Mucosa of rectum (tissue), 2 donors: ENCODE results near the gene SCFD2.

Source experiments
- H3K27ac ChIP-seq, 2 donors: one replicate each; pipeline ENCODE4 v1.7.0; 2013; ENCODE audit warnings: inconsistent platforms in 2 of 2, low read depth in 2 of 2, low read length in 2 of 2
- H3K27me3 ChIP-seq, 2 donors: one replicate each; pipeline ENCODE4 v1.7.0; 2013; ENCODE audit warnings: low read length in 2 of 2; ENCODE audit not compliant: control insufficient read depth in 2 of 2, insufficient read depth in 2 of 2
- H3K36me3 ChIP-seq, 2 donors: one replicate each; pipeline ENCODE4 v1.7.0; 2013; ENCODE audit warnings: low read length in 2 of 2; ENCODE audit not compliant: control insufficient read depth in 2 of 2, insufficient read depth in 2 of 2
- H3K4me1 ChIP-seq, 2 donors: one replicate each; pipeline ENCODE4 v1.7.0; 2013; ENCODE audit warnings: low read length in 2 of 2, mild to moderate bottlenecking in 1 of 2; ENCODE audit not compliant: control insufficient read depth in 2 of 2, insufficient read depth in 2 of 2
- H3K4me3 ChIP-seq, 2 donors: one replicate each; pipeline ENCODE4 v1.7.0; 2013; ENCODE audit warnings: low read length in 2 of 2
- H3K9ac ChIP-seq, 2 donors: one replicate each; pipeline ENCODE4 v1.7.0; 2013; ENCODE audit warnings: low read length in 2 of 2, low read depth in 1 of 2, mild to moderate bottlenecking in 1 of 2
- H3K9me3 ChIP-seq, 2 donors: one replicate each; pipeline ENCODE4 v1.7.0; 2013; ENCODE audit warnings: low read length in 2 of 2; ENCODE audit not compliant: control insufficient read depth in 2 of 2
- donor health status: healthy.
- donor health status: Normal muscosa, but diverticular disease.

The SCFD2 gene

DNA sequence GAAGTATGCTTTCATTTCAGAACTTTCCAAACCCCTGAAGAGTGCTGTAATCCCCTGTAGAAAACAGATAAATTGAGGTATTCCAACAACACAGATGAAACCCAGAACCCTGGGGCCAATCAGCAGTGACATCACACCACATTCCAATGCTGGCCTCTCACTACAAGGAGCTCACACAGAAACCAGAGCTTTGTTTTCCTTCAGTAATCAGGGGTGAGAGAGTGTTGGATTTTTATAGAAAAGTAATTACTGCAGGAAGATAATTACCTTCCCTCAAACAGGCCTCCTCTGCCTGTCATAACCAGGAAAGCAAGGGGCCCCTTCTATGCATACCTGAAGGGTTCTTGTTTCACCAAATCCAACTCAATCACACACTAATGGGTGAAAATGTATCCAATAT lies 246.2 kb downstream of the SCFD2 start:
- Histone ChIP-seq H3K27ac (no peak overlapping the region), H3K4me3 (no peak overlapping the region), H3K4me1 (peaks cover 2 to 10% of the 10 kb centered on the region in 2 donors), H3K36me3 (no peaks in the 10 kb centered on the region), H3K27me3 (no peaks in the 10 kb centered on the region), H3K9ac (no peak overlapping the region), H3K9me3 (no peaks in the 10 kb centered on the region)

DNA sequence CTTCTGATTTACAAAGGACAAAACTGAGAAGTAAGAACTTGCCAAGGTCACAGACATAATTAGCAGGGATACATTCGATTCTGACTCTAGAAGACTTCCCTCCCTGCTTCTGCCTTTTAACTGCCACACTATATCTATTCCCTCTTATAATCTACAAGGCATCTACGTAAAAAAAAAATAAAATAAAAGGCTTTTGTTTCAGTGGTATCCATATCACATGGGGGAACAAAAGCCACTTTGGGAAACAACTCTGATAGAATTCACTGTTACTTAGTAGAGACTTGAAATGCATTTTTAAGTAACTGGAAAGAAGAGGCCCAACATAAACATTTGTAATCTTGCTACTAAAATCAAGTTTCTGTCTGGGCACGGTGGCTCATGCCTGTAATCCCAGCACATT lies 247.2 kb downstream of the SCFD2 start:
- H3K27me3 ChIP-seq = no peaks in the 10 kb centered on the region
- peaks cover 2 to 10% of the 10 kb centered on the region in 2 donors for H3K4me1 ChIP-seq
- no peak overlapping the region for H3K9ac ChIP-seq
- no peak overlapping the region for H3K4me3 ChIP-seq
- no peak overlapping the region for H3K27ac ChIP-seq
- no peaks in the 10 kb centered on the region for H3K9me3 ChIP-seq
- H3K36me3 ChIP-seq = no peaks in the 10 kb centered on the region

DNA sequence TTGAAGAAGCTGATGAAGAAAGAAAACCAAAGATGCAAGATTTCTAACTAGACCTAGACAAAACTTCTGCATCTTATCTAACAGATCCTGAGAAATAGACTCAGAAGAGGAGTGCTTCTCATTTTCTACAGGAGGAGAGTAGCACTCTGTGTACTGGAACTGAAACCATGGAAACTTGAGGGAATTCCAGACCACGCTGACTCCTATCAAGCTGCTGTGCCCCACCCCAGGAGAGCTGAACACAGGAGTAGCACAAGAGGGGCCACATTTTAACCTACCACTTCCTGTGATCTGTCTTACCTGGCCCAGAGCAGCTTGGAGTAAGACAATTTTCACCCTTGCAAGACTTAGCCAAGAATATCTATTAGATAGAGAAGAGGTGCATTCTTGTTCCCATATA lies 248.9 kb downstream of the SCFD2 start:
- H3K27ac ChIP-seq = no peak overlapping the region
- no peaks in the 10 kb centered on the region for H3K27me3 ChIP-seq
- H3K9ac ChIP-seq = no peak overlapping the region
- peaks cover 2 to 6% of the 10 kb centered on the region in 2 donors for H3K4me1 ChIP-seq
- no peaks in the 10 kb centered on the region for H3K36me3 ChIP-seq
- H3K9me3 ChIP-seq = no peaks in the 10 kb centered on the region
- no peak overlapping the region for H3K4me3 ChIP-seq

DNA sequence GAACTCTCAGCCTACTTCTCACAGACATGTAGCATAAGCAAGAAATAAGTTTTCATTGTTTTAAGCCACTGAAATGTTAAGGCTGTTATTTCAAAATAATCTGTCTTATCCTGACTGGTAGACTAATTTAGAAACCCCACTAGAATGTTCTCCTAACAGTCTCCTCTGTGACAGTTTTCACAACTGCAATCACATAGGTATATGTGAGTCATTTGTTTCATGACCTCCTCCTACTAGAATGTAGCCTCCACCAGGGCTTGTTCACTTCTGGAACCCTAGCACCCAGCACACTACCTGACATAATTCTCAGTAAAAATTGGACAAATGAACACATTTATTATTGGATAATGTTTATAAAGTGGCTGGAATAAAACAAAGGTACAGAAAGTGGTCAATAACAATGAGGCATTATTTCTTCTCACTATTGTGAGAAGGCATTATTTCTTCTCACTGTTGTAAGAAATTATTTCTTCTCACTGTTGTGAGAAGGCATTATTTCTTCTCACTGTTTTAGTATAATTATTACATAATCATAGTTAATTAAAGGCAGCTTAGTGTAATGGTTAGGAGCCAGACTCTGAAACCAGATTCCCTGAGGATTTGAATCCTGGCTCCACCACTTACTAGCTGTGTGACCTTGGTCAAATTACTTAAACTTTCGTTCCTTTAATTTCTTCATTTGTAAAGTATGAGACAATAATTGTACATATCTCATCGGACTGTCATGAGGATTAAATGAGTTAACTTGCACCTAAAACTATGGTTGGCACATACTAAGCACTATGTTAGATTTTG lies 252.2 kb downstream of the SCFD2 start:
- no peaks in the 10 kb centered on the region for H3K27me3 ChIP-seq
- H3K36me3 ChIP-seq = no peaks in the 10 kb centered on the region
- no peak overlapping the region for H3K9ac ChIP-seq
- H3K4me1 ChIP-seq = peaks cover 2 to 6% of the 10 kb centered on the region in 2 donors
- no peaks in the 10 kb centered on the region for H3K9me3 ChIP-seq
- H3K4me3 ChIP-seq = no peak overlapping the region
- no peak overlapping the region for H3K27ac ChIP-seq

DNA sequence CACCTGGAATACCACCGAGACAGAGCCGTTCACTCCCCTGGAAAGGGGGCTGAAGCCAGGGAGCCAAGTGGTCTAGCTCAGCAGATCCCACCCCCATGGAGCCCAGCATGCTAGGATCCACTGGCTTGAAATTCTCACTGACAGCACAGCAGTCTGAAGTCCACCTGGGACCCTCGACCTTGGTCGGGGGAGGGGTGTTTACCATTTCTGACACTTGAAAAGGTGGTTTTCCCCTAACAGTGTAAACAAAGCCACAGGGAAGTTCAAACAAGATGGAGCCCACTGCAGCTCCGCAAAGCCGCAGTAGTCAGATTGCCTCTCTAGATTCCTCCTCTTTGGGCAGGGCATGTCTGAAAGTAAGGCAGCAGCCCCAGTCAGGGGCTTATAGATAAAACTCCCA lies 260.5 kb downstream of the SCFD2 start:
- H3K4me3 ChIP-seq = no peak overlapping the region
- H3K9ac ChIP-seq = no peak overlapping the region
- H3K27ac ChIP-seq = no peak overlapping the region
- H3K9me3 ChIP-seq = no peaks in the 10 kb centered on the region
- H3K4me1 ChIP-seq = no peaks in the 10 kb centered on the region
- H3K36me3 ChIP-seq = no peaks in the 10 kb centered on the region
- H3K27me3 ChIP-seq = no peaks in the 10 kb centered on the region

DNA sequence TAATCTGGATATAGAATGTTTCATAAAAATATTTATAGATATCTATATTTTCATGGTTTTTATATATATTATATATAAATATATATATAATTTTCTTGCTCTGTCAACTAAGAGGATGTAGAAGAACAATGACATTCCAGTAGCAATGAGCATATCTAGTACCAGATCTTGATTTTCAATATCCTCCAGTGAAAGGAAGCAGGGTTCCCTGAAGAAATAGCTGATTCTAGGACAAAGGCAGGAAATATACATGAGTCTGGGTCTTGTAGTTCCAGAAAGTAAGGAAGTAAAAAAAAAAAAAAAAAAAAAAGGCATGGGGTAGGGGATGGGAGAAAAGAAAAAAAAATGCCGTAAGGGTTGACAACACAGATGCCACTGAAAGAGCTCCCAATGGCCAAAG lies 262.4 kb downstream of the SCFD2 start:
- Histone ChIP-seq H3K9ac (no peak overlapping the region), H3K27ac (no peak overlapping the region), H3K4me3 (no peak overlapping the region), H3K27me3 (no peaks in the 10 kb centered on the region), H3K9me3 (peaks cover 0 to 4% of the 10 kb centered on the region in 2 donors), H3K4me1 (no peaks in the 10 kb centered on the region), H3K36me3 (no peaks in the 10 kb centered on the region)

DNA sequence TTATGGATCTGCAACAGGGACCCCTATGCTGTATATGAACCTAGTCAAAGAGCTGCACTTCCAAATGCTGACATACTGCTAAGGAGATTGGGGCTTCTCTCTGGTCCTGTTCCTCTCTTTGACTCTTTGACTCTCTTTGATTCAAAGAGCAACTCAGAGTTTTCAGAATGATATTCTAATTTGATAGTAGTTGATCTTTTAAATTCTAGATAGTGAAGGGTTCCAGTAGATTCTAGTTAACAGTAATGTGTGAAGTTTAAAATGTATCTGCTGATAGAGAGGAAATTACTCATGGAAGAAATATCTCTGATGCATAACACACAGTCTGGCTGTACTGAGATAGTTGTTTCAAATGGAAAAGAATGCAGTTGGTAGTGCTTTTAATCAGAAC lies 264.7 kb downstream of the SCFD2 start:
- H3K4me3 ChIP-seq = no peak overlapping the region
- no peaks in the 10 kb centered on the region for H3K36me3 ChIP-seq
- no peak overlapping the region for H3K9ac ChIP-seq
- peaks cover 0 to 4% of the 10 kb centered on the region in 2 donors for H3K9me3 ChIP-seq
- no peak overlapping the region for H3K27ac ChIP-seq
- no peaks in the 10 kb centered on the region for H3K27me3 ChIP-seq
- no peaks in the 10 kb centered on the region for H3K4me1 ChIP-seq

DNA sequence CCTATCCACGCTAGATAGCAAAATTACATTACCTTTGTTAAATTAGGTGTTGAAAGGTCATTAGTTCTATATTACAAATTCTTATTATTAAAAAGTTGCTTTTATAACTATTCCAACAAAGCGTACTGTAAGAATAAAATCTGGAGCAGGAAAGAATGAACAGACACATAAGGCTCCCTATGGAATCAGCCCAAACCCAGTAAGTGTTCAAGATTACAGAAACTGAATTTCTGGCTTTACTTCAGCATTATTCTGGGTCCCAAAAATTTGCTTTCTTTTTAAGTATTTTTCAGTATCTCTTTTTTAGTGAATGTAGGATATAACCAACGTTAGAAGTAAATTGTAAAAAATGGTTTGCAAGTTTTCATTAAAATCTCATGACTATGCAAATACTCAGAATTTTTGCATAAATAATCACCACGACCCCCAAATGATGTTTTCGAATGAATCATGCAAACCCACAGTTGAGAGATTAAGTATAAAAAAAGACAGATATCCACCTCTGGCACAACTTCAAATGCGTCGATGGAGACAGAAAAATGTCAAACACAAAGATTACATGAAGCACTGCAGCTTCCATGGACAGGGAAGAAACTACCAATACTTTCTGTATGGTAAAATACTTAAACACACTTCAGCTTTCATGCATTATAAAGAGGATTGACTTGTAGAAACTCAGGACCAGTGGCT lies 265.2 kb downstream of the SCFD2 start:
- Histone ChIP-seq H3K9me3 (peaks cover 0 to 4% of the 10 kb centered on the region in 2 donors), H3K27ac (no peak overlapping the region), H3K4me1 (no peaks in the 10 kb centered on the region), H3K27me3 (no peaks in the 10 kb centered on the region), H3K9ac (no peak overlapping the region), H3K4me3 (no peak overlapping the region), H3K36me3 (no peaks in the 10 kb centered on the region)

DNA sequence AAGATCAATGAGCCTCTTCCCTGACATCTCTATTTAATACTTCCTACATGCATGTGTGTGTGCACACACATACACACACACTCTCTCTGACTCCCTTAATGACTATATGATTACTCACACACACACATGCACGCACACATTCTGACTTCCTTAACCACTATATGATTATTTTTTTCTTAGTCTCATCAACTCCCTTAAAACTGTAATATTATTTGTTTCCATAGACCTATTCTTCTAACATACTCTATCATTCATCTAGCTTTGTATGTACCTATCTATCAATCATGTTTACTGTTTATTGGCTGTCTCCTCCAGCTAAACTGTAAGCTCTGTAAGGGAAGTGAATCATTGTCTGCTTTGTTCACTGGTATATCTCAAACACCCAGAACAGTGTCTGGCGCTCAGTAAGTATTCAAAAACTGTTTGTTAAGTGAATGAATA lies 267.2 kb downstream of the SCFD2 start:
- peaks cover 0 to 4% of the 10 kb centered on the region in 2 donors for H3K9me3 ChIP-seq
- H3K36me3 ChIP-seq = no peaks in the 10 kb centered on the region
- H3K4me3 ChIP-seq = no peak overlapping the region
- H3K27me3 ChIP-seq = no peaks in the 10 kb centered on the region
- no peak overlapping the region for H3K27ac ChIP-seq
- H3K4me1 ChIP-seq = no peaks in the 10 kb centered on the region
- H3K9ac ChIP-seq = no peak overlapping the region

DNA sequence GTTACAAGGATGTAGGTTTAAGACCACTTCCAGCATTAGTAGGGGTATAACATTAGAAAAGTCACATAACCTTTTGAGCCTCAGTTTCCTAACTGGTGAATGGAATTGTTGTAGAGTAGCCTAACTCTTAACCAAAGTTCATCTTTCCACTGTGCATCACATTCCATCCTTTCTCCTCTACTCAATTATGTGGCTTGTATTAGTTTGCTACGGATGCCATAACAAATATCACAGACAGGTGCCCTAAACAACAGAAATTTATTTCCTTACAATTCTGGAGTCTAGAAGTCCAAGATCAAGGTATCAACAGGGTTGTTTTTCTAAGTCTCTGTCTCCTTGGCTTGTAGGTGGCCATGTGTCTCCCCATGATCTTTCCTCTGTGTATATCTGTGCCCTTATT lies 271.8 kb downstream of the SCFD2 start:
- H3K4me3 ChIP-seq = no peak overlapping the region
- no peaks in the 10 kb centered on the region for H3K27me3 ChIP-seq
- no peaks in the 10 kb centered on the region for H3K4me1 ChIP-seq
- no peak overlapping the region for H3K27ac ChIP-seq
- no peaks in the 10 kb centered on the region for H3K36me3 ChIP-seq
- H3K9me3 ChIP-seq = peaks cover 0 to 3% of the 10 kb centered on the region in 2 donors
- H3K9ac ChIP-seq = no peak overlapping the region
